GM18508 (cell line): Measurements from ENCODE around the gene IGF2BP1.
"Not testable (repeated sequence)": the region's sequence is repeated elsewhere in the genome, so short reads cannot be mapped to it uniquely, and the experiment has no call there.

Source experiments
- ATAC-seq: cut with Tn5 transposase; IDR thresholded peaks from one replicate; pipeline ENCODE4 v1.9.1; 2021; ENCODE audit warnings: moderate number of reproducible peaks; ENCODE audit not compliant: insufficient read depth, unreplicated experiment

The IGF2BP1 gene

GRCh38 chr17:48995304-48995973, 1.7 kb upstream of the IGF2BP1 start:
- ATAC-seq = no peak

- ATAC-seq = no peak
These were observed 1.0 kb upstream of the IGF2BP1 start for GRCh38 chr17:48995974-48996721.

- ATAC-seq = no peak
These were observed 473 bp upstream of the IGF2BP1 start for GRCh38 chr17:48996722-48997102.

- no peak for ATAC-seq
These were observed 822 bp downstream of the IGF2BP1 start for GRCh38 chr17:48997827-48998586.

- no peak for ATAC-seq
These were observed 1.6 kb downstream of the IGF2BP1 start for GRCh38 chr17:48998587-48999440.

- no peak for ATAC-seq
These were observed 3.8 kb downstream of the IGF2BP1 start for GRCh38 chr17:49000943-49001342.

- ATAC-seq = no peak
These were observed 4.5 kb downstream of the IGF2BP1 start for GRCh38 chr17:49001671-49002070.

GRCh38 chr17:49002331-49002730, 5.1 kb downstream of the IGF2BP1 start:
- ATAC-seq = no peak

GRCh38 chr17:49002766-49003165, 5.6 kb downstream of the IGF2BP1 start:
- no peak for ATAC-seq

GRCh38 chr17:49003557-49004511, 6.6 kb downstream of the IGF2BP1 start:
- no peak for ATAC-seq

GRCh38 chr17:49005140-49005539, 8.0 kb downstream of the IGF2BP1 start:
- ATAC-seq = no peak

- ATAC-seq = not testable (repeated sequence)
These were observed 11.7 kb downstream of the IGF2BP1 start for GRCh38 chr17:49008908-49009307.

- ATAC-seq = no peak
These were observed 15.6 kb downstream of the IGF2BP1 start for GRCh38 chr17:49012769-49013255.

- no peak for ATAC-seq
These were observed 16.4 kb downstream of the IGF2BP1 start for GRCh38 chr17:49013311-49014213.

GRCh38 chr17:49015179-49015923, 18.2 kb downstream of the IGF2BP1 start:
- ATAC-seq = no peak

- ATAC-seq = no peak
These were observed 19.0 kb downstream of the IGF2BP1 start for GRCh38 chr17:49015924-49016774.
